ENCODE results near the gene RPGRIP1.
"Not testable (repeated sequence)": the region's sequence is repeated elsewhere in the genome, so short reads cannot be mapped to it uniquely, and the experiment has no call there.

Gene RPGRIP1

DNA sequence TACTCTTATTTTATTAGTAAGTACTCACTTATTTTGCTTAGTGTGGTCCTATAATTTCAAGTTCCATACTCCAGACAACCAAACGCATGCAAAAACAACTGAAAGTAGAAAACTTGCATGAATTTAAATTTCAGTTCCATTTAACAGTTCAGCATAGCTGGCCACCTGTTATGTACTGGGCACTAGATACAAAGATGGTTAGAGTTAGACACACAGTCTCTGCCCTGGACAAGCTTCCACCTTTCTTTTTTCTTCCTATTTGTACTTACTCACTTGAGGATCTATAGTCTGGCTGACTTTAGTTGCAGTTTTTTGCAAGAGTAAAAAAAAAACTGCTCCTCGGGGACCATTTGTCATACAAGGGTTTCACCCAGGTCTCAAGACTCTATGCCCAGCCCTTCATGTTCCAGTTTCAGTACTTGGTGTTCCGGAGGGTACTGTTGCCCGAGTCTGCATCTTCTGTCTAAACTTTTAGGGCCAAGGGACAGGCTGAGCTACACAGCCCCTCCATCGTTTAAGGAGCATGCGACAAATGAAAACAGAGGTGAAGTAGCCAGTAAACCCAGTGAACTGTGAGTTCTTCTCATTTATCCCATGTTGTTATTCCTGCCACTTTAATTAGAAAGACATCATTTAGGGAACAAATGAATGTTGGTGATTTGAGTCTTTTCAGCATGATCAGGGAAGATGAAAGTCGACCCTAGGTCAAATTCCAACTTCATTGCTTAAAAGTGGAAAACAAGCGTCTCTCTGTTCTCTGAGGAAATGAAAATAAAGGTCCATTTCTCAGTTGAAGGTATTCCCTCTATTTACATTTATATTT lies 22.3 kb downstream of the RPGRIP1 start:
- no peak for DNase-seq

GRCh38 chr14:21302836-21303140 lies 22.9 kb downstream of the RPGRIP1 start:
- not testable (repeated sequence) for DNase-seq

GRCh38 chr14:21307637-21308036 lies 27.8 kb downstream of the RPGRIP1 start:
- no peak for DNase-seq

- DNase-seq: no peak
These were observed 28.2 kb downstream of the RPGRIP1 start for GRCh38 chr14:21308132-21308478.

DNA sequence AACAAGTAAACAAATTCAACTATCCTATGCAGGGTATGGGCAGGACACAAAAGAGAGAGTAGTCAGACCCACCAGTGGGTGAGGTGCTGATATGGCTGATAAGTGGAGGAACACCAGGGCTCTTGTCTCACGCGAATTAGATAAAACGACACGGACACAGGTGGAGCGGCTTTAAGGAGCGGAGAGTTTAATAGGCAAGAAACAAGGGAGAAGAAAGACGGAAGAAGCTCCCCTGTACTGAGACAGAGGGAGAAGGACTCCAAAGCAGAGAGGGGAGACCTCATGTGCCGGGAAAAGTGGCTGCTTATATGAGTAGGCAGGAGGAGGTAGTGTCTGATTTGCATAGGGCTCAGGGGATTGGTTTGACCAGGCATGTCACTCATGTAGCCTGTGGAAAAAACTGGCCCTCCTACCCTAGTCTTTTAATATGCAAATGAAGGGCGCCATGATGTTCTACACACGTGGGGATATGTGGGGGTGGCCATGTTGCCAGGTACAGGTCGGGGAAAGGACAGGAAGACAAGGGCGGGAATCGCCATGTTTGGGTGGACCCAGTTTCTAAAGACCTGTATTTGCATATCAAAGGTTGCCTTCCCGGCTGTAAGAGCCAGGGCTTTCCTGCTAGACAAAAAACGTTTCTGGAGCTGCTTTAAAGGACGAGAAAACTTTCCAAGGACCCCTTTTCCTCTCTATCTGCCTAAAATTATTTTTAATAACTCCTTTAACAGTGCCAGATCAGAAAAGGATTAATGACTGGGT lies 28.8 kb downstream of the RPGRIP1 start:
- DNase-seq: peak; percentile 44 to 79 (median 72)

- no peak for DNase-seq
These were observed 29.4 kb downstream of the RPGRIP1 start for GRCh38 chr14:21309238-21309636.

GRCh38 chr14:21309956-21310355 lies 30.1 kb downstream of the RPGRIP1 start:
- DNase-seq: no peak

DNA sequence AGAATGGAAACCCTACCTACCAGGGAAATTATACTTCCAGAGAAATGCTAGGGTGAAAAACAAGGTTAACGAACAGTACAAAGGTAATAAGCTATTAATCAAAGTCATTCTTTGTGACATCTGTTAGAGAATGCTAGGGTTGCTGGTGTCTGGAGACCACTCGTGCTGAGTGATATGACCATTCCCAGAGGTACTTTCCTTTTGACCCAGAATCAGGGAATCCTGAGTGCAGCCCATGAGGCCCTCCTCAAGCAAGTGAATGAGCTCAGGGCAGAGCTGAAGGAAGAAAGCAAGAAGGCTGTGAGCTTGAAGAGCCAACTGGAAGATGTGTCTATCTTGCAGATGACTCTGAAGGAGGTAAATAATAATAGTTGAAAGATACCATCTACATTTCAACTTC lies 31.7 kb downstream of the RPGRIP1 start:
- no peak for DNase-seq

- DNase-seq: no peak
These were observed 33.6 kb downstream of the RPGRIP1 start for GRCh38 chr14:21313512-21313911.

DNA sequence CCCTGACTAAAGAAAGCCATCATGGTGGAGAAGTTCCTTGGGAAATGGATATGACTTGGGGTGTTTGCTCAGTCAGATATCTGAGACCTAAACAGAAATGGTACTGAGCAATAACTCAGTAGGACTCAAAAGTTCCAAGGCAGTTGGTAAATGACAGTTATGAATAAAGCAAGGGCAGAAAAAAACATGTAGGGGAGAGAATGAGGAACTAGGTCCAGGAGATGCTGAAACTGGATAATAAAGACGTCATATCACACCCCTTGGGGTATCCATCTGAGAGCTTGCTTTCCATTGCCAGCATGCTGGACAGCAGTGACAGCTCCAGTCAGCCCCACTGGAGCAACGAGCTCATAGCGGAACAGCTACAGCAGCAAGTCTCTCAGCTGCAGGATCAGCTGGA lies 37.5 kb downstream of the RPGRIP1 start:
- no peak for DNase-seq

GRCh38 chr14:21320913-21321312 lies 41.0 kb downstream of the RPGRIP1 start:
- no peak for DNase-seq

GRCh38 chr14:21322716-21323115 lies 42.8 kb downstream of the RPGRIP1 start:
- no peak for DNase-seq

DNA sequence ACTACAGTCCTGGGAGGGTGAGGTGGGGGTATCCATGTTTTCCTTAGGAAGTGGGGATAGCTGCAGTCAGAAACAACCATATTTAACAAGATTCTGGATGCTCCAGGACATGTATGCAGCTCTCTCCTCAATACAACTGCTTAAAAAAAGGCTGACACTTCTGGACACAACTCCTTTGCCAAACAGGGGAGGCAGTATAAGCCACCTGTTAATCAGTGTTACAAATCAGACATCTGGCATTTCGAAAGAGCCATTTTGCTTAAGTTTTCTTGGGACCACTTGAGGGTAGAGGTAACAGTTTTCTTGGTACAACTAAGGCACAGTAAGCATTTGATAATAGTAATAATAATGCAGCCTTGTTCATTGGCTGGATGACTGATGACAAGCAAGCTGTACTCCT lies 47.1 kb downstream of the RPGRIP1 start:
- no peak for DNase-seq

All from stimulated activated naive CD4-positive, alpha-beta T cell (primary cell).